GM21529 (cell line): ENCODE measurements around the gene GLI3.

Experiments
- ATAC-seq: cut with Tn5 transposase; IDR thresholded peaks from one replicate; pipeline ENCODE4 v1.9.1; 2021; ENCODE audit not compliant: unreplicated experiment

The GLI3 gene

DNA sequence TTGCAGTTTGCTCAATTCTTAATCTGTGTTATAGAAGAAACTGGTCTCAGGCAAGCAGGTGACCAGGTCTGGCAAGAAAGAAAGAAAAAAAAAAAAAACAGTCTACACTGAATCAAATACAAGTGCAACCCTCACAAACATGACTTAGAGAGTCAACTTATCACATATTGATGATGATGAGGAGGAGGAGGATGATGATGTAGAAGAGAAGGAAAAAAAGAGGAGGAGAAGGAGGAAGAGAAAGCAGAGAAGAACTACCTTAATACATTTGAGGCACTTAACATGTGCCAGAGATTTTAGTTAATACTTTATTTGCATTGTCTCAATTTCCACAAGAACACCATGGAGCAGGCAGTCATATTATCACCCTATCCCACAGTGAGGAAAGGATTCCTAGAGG, 91.5 kb downstream of the GLI3 start:
- no peak for ATAC-seq

DNA sequence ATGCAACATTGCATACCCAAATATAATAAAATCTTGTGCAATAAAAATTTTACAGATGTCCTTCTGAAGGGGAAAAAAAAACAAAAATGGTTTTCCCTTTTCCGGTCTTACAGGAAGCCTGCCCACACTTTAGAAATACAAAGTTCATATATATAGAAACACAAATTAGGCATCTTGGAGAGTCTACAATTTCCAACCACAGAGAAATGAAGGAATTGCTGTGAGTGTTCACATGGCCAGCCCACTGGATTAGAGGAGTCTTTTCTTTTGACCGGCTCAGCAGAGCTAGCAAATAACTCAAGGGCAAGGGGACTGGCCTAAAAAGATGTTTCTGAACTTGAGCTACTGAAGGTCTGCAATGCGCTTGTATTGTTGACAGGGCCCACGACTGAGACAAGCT, 92.4 kb downstream of the GLI3 start:
- ATAC-seq: no peak

DNA sequence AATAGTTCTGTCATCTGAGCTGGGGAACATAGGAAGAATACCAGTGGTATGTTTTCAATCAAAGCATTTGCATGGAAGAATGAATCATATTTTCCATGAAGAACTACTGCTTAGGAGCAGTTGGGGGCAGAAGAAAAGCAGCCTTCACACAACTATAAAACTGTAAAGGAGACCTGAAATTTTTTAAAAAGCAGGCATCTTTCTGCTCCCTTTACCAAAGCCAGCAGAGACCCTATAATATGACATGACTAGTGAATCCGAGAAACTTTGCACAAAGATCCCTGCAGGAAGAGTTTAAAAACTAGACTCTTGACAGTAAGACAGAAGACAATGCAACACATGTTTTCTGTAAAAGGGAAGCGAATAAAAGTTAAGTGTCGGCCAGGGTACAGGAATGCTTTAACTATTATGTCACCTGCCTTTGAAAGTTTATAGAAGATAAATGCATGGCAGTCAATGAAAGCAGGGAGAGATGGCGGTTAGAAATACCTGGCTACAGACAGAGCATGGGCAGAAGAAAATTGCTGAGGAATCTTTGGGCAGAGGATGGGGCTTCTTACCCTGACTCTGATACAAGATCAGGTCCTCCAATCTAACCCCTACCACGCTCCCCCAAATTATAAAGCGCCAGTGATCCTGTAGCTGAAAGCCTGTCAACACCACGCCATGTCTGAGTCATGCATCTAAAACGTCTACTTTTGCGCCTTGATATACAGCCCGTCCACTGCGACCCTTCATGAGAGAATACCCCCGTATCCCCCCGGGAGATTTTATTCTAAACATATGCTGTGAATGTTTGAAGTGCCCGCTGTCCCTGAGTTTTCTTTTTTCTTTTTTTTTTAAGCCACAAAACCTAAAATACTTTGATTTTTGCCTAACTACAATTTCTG, 93.1 kb downstream of the GLI3 start:
- no peak for ATAC-seq

DNA sequence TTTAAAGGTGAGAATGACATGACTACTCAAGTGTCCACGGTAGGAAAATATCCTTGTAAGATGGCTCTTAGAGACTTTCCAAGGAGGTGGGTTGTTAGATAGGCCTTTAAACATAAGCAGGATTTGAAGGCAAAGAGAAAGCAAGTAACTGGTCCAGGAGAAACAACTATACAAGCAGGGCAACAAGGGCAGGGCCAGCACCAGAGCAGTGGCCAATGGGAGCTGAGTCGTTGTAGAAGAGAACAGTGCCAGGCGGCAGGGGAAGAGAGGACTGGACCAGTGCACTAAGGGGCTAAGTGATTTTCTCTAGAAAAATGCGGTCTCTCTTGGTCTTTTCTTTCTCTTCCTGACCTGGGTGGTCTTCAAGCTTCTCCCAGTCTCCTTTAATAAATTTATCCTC, 94.9 kb downstream of the GLI3 start:
- no peak for ATAC-seq

DNA sequence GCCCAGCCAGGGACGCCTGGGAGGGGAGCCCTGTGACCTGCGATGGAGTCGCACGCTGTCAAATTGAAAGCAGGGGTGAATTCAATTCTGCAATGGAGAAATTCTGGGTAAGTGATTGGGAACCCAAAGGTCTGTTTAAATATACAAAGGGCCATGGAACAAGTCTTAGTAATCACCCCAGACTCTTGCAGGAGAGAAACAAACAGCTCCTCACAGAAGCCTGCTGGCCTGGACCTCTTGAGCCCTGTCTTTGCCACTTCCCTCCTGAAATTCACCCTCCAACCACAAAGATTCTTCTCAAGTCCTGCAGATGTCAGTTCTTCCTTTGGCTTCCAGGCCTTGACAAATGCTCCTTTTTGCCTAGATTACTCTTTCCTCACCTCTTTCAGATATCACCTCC, 97.3 kb downstream of the GLI3 start:
- ATAC-seq: no peak

DNA sequence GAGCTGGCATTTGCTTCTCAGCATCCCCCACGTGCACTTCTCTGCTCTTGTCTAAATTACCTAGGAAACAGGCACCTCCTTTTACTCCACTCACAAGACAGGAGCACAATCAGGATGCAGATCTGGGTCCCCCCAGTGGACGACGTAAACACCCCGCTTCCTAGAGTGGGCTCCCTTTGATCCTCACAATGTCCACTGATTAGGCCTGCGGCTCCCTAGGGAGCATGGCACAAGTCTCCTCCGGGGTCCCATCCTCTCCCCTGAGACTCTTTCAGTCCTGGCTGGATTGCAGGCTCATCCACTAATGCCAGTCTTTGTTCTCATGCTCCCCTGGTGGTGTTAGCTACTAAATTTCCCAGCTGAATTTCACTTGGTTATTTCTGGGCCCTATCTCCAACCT, 98.3 kb downstream of the GLI3 start:
- no peak for ATAC-seq

DNA sequence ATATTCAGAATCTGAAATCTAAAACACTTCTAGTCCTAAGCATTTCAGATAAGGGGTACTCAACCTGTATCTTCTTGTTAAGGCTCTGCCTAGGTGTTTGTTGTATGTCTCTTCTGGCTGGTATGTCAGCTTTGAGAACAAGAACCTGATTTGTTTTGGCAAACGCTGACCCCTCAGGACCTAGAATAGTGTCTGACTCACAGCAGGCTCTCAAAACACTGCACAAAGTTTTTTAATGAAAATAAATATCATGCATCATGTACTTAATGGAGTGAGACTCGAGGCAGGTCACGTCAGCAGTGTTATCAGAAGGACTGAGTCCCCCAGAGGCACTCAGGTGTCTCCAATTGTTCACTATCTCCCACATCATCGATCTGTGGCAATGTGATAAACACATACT, 99.1 kb downstream of the GLI3 start:
- ATAC-seq: no peak

DNA sequence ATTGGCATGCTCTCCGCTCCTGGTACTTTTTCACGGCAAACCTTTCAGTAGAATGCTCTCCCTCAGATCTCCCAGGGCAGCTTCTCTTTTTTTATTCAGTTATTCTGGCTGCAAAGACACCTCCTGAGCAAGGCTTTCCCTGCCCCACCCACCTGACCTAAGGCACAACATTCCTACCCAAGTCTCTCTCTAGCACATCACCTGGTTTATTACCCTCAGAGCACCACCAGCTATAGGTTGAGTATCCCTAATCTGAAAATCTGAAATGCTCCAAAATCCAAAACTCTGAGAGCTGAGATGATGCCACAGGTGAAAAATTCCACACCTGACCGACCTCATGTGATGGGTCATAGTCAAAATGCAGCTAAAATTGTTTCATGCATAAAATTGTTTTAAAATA, 99.6 kb downstream of the GLI3 start:
- no peak for ATAC-seq

DNA sequence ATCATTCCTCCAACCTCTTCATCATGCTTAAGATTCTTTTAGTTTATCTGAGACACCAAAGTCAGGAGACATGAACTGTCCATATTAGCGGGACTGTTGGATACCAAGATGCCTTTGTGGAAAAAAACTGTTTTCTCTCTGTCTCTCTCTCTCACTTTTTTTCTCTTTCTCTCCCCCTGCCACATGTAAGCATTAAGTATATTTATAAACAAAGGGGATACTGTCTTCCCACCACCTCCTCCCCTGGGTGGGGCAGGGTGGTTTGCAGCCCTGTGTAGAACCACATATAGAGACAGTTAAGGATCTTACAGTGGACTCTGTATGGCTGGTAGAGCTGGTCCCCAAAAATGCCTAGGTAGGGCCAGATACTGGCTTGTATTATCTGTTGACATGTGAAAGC, 101.3 kb downstream of the GLI3 start:
- no peak for ATAC-seq

DNA sequence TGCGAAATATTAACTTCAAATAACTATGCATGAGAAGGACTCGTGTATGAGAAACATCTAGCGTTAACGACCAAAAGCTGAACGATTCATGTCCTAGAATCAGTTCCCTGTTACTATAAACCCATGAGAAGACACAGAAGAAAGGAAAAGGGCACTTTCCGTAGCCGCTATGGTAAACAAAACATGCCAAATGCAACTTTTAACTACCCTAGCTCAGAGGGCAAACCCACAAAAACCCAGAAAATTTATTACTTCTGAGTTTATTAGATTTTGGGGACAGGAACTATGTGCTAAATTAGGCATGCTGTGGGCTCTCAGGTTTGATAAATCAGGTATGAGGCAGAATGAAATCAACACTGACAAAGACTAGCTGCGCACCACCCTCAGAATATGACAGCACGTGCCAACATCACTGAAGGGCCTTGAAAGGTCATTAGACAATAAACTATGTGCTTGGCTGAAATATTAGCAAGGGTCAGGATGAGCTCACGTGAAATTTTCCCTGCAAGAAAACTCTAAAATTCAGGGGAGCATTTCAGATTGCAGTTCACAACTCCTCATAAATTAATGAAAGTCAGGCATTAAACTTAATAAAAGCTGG, 102.6 kb downstream of the GLI3 start:
- ATAC-seq: no peak

DNA sequence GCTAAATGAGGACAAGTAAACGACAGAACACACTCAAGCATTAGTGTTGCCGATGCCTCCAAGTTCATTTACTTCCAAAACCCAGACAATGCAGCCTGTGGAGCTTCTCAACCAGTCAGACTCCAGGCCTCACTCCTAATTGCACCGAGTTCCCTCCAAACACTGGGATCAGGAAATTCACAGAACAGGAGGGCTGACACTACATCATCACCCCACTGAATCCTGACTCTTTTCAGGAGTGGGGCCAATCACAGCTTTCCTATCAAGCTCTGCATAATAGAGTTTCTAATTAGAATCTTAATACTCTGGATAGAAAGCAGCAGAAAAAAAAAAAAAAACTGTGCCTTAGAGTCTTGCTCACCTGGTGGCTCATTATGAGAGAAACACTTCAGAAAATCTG, 103.7 kb downstream of the GLI3 start:
- ATAC-seq: no peak

DNA sequence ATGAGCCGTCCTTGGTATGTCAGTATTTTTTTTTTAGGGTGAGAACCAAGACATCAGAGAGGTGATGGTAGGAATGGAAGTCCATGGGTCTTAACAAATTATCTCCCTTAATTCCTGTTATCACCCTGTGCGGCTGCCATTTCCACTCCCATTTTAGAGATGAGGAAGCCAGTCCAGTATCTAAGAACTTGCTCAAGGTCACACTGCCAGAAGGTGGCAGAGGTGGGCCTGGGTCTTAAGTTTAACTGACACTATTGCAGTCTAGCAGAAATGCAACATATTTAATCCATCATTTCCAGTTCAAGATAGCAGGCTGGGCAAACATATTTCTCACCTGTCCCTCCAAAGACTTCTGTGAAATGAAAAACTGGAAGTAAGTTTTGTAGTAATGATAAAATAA, 108.3 kb downstream of the GLI3 start:
- ATAC-seq: no peak

DNA sequence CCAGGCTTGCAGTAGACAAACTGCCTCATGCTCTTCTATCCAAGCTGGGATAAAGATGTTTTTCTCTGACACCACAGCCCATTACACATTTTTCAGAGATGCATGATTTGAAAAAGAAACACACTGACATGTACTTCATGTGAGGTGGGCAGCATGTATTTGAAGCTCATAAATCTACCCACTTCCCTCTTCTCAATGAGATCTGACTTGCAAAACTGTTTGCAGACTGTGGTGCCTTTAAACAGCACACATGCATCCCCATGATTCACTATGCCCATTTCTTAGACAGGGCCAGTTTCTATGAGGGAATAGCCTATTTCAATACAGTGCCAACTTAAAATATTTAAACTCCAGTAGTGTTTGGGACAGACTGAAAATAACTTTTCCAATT, 109.8 kb downstream of the GLI3 start:
- no peak for ATAC-seq

DNA sequence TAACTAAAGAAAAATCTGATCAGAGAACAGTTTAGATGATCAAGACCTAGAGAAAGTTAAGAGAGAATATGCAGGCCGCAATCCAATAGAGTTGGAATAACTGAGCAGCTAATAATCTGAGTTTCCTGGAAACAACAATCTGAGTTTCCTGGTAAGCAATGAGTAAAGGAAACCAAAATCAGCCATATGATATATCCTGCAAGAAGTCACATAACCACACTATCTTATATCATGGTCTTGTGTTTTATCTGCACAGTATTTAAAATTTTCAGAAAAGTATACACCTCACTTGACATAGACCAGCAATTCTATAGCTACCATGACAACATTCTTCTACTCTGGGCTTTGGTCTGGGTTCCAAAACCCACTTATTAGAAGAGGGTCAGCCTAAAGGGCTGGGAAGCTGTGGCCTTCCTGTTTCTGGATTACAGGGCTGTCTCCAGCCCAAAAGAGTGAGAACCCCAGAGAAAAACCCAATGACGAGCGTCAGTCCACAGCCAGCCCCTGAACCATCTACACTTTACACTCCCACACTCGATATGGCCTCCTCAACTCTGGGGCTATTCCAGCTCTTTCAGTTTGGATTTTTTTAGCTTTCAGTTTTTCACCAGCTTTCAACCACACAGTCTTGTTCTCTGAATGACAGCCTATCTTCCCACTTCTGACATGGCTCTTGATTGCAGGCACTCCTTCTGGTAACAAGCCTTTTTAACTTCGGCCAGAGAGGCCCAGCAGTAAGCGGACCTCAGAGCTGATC, 110.4 kb downstream of the GLI3 start:
- no peak for ATAC-seq

DNA sequence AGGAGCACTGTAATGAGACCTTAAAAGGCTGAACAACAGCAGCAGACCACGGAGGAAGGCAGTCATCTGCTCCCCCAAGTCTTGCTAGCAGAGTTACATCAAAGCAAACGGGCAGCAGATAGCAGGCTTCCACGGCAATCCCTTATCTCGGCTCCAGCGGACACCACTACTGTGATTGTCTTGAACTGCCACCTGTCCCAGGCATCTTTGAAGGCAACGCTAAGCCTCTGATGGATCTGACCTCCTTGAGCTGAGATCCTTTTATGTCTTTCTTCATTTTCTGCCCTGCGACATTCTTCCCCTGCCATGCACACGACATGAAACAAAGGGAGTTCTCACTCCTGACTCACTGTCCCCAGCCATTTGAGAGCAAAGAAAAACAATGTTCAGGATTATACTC, 111.7 kb downstream of the GLI3 start:
- no peak for ATAC-seq

DNA sequence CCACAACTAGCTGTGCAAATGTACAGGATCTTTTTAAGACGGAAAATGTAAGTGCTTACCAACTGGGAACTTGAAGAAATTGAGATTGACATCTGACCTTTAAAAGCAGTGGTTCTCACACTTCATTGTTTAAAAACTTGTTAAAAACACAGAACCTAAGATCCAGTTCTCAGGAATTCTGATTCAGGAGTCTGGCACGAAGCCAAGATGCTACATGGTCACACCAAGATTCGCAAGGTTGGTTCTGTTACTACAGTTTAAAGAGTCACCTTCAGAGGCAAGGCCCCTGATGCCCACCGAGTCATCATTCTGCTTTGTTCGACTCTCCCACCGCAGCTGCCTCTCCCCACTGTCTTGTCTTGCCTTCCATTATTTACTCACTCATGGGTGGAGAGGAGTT, 113.3 kb downstream of the GLI3 start:
- no peak for ATAC-seq

DNA sequence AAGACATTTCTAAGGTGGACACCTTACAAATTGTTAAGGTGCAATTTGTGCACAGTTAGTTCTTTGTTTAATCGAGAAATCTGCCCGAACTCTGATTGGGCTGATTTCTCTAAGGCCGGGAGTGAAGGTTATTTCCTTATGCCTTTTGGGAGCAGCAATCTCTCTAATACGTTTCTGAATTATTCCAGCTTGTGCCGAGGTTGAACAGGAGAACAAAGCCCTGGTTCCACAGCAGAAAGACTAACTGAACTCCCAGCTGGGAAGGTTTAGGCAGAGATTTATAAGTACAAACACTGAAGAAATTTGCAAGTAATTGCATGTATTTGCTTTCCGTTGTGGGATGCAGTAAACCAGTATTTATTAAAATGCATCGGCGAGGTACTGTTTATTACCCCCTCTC, 116.8 kb downstream of the GLI3 start:
- no peak for ATAC-seq

DNA sequence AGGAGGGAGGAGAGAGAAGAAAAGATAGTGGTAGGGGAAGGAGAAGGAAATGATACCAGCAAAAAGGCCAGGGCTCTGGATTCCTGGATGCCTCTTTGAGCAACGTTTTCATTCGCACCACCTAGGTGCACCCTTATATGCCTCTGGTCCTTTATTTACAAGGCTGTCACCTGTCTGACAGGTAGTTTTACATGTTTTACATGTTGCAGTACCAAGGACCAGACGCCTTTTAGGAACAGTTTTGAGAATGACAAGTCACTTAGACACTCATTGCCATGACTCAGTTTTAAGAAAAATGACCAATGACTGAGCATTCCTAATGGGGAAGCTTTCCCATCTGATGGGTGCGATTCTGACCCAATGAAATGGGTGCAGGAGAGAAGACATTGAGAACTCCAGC, 119.8 kb downstream of the GLI3 start:
- no peak for ATAC-seq

DNA sequence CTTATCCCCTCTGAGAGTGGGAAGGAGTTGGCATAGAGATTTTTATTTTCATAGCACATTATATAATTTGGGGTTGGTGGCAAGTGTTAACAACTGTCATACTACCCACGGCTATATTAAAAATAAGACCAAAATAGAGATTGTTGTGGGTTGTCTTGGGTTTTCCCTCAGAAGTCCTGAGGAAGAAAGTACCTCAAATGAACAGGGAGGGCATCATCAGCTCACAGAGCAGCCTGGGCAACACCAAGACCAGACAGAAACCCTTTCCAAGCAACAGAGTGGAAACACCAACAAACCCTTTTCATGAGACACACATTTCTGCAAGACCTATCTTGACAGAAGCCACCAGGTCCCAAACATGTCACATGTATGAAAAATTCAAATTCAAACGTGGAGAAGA, 121.2 kb downstream of the GLI3 start:
- ATAC-seq: no peak

DNA sequence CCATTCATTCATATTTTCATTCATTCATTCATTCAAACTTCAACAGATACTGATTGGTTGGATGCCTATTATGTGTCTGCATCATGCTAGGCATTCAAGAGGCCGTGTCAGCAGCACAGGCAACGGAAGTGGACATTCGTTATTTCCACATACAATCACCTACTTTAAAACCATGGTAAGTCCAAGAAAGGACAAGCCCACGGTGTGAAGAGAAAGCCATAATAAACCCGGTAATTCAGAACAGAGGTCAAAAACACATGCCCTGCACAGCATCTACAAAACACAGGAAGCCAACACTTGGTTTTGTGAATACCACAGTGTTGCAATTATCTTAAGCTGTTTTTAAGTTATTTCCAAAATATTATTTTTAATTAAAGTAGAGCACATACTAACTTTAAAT, 126.7 kb downstream of the GLI3 start:
- ATAC-seq: no peak

DNA sequence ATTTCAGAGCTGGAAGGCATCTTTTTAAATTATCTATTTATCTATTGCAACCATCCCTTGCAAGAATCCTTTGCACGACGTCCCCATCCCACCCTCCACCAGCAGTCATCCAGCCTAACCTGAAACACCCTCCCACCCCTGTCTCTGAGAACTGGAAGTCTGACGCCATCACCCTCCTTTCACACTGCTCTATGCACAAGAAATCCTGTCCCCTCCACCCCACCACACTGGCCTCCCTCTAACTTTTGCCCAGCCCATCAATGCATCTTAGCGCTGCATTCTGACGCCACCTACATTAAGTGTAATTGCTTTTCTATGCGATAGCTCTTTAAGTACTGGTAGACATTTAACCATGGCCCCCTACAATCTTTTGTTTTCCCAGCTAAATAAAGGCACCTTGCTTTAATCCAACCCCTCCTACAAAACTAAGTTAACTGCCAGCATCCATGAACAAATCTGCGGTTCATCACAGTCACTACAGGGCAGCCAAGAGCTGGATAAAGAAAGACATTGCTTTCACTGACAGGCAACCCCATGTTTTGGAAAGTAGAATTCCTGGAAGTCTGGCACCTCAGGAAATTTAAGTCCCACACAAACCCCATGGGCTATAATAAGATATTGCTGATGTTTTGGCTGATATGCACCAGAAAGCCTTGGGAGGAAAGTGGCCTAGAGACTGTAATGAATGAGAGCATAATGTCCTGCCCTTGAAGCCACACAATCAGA, 128.0 kb downstream of the GLI3 start:
- ATAC-seq: no peak
